AG04449 (cell line): ENCODE data around the gene MYBPC1.
"Not testable (repeated sequence)": the region's sequence is repeated elsewhere in the genome, so short reads cannot be mapped to it uniquely, and the experiment has no call there.

Experiments used
- CTCF ChIA-PET: fragments of 350-600 bp; formaldehyde crosslinking; extraction: SDS; loops from one replicate; lab custom pipeline; 2021; ENCODE audit warnings: antibody characterized with exemption; lab: Yijun Ruan, JAX
- POLR2A ChIA-PET: fragments of 400-600, 350-600 bp; formaldehyde crosslinking; extraction: SDS; loops from one replicate; lab custom pipeline; 2020; ENCODE audit warnings: antibody characterized with exemption, inconsistent platforms; lab: Yijun Ruan, JAX
- DNase-seq: peaks from one replicate; pipeline ENCODE4 v3.0.0-alpha.2; 2010; ENCODE audit warnings: low read depth, low spot score
- H3K4me3 ChIP-seq: 2 replicates; pipeline ENCODE4 v1.5.1; 2011; ENCODE audit warnings: low read depth, mild to moderate bottlenecking, control low read depth, low read length
- CTCF ChIP-seq: IDR thresholded peaks from one replicate; pipeline ENCODE4 v1.5.1; 2011; ENCODE audit warnings: mild to moderate bottlenecking, moderate library complexity, low read length, control low read depth, inconsistent platforms; ENCODE audit not compliant: insufficient read depth; ENCODE audit errors: missing control alignments

MYBPC1 gene

GRCh38 chr12:101720118-101720517 lies 125.3 kb downstream of the MYBPC1 start:
- ChIA-PET POLR2A (no interaction called here), CTCF (no interaction called here)
- TF ChIP-seq CTCF: no peak
- no peak for DNase-seq
- H3K4me3 ChIP-seq: no peak overlapping the region

- ChIA-PET POLR2A (no interaction called here), CTCF (no interaction called here)
- no peak overlapping the region for H3K4me3 ChIP-seq
- no peak for TF ChIP-seq CTCF
- DNase-seq: no peak
Measured at GRCh38 chr12:101722392-101722791, 127.6 kb downstream of the MYBPC1 start.

- no peak overlapping the region for H3K4me3 ChIP-seq
- DNase-seq: no peak
- TF ChIP-seq CTCF: no peak
- CTCF ChIA-PET: no interaction called here
- POLR2A ChIA-PET: no interaction called here
Measured at GRCh38 chr12:101727098-101727497, 132.3 kb downstream of the MYBPC1 start.

- TF ChIP-seq CTCF: no peak
- CTCF ChIA-PET: no interaction called here
Measured at GRCh38 chr12:101729842-101730241, 135.1 kb downstream of the MYBPC1 start.

GRCh38 chr12:101732318-101732717 lies 137.5 kb downstream of the MYBPC1 start:
- DNase-seq: no peak
- ChIA-PET POLR2A (no interaction called here), CTCF (no interaction called here)
- no peak for TF ChIP-seq CTCF
- H3K4me3 ChIP-seq: no peak overlapping the region

More at GRCh38 chr12:101729842-101730241, 135.1 kb downstream of the MYBPC1 start:
- POLR2A ChIA-PET: no interaction called here
- no peak overlapping the region for H3K4me3 ChIP-seq
- no peak for DNase-seq

- TF ChIP-seq CTCF: no peak
- no peak overlapping the region for H3K4me3 ChIP-seq
- no peak for DNase-seq
- ChIA-PET POLR2A (no interaction called here), CTCF (no interaction called here)
Measured at GRCh38 chr12:101733166-101733565, 138.4 kb downstream of the MYBPC1 start.

- POLR2A ChIA-PET, DNase-seq, H3K4me3 ChIP-seq: not testable (repeated sequence)
- CTCF ChIA-PET: interaction anchor here (0.6 kb wide), 1 partner anchor 156 kb away, joined by 3 read pairs; no protein-coding TSS in a partner anchor
Measured at GRCh38 chr12:101734482-101734881, 139.7 kb downstream of the MYBPC1 start.
